22Rv1 (cell line): ENCODE measurements around the gene CD8A.

ENCODE experiments used
- CTCF ChIP-seq: fragments of 450-650 bp; IDR thresholded peaks from 2 replicates; pipeline ENCODE4 v1.5.1; 2017; ENCODE audit warnings: mild to moderate bottlenecking
- ZFX ChIP-seq: fragments of 450-650 bp; IDR thresholded peaks from 2 replicates; pipeline ENCODE4 v1.6.1; 2017; ENCODE audit warnings: antibody characterized with exemption, borderline replicate concordance

GRCh38 chr2:86758405-86758804 is 32.3 kb downstream of the CD8A start:
- TF ChIP-seq CTCF (no peak), ZFX (no peak)
